ENCODE measurements around the gene FAM174B. TPM values are rescaled to one million over a fixed set of nuclear protein-coding genes. Genes with fewer than 3 reads are reported as not detected.

The FAM174B gene
- total RNA-seq, 3 donors from 2014 or later (not counting 1 experiment from before 2014, with no cell fraction given) = 0.68 to 2.6 (median 0.88) TPM

DNA sequence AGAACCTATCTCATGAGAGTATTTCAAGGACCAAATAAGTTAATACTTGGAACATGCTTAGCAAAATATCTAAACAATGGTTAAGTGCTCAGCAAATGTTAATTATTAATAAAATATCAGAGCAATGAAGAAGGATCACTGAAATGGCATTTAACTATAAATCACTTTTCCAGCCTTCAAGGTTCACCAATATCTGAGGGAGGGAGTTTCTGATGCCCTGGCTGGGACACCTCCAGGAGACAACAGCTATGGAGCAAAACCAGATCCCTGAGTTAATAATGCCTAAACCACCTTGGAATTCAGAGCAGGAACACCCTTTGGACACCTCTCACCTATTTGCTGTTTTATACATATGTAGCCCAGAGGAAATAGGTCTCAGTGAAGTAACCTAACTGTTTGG, 6.4 kb upstream of the FAM174B start:
- Mint-ChIP-seq H3K4me3 (no peak overlapping the region), H3K27ac (no peak overlapping the region), H3K36me3 (no peaks in the 10 kb centered on the region), H3K9me3 (no peaks in the 10 kb centered on the region), H3K4me1 (no peaks in the 10 kb centered on the region), H3K27me3 (ENCODE audit: low read depth in 2 of 2) (peaks cover 4 to 18% of the 10 kb centered on the region in 2 donors)
- DNase-seq (no peak), ATAC-seq (no peak)
- Histone ChIP-seq H3K27me3 (ENCODE audit: control insufficient read depth, insufficient read depth, low read length) (no peaks in the 10 kb centered on the region), H3K27ac (ENCODE audit: low read length) (no peak overlapping the region), H3K4me3 (ENCODE audit: low read length) (no peak overlapping the region), H3K4me1 (ENCODE audit: control insufficient read depth, insufficient read depth, low read length) (no peaks in the 10 kb centered on the region), H3K36me3 (ENCODE audit: control insufficient read depth, insufficient read depth, low read length) (no peaks in the 10 kb centered on the region), H3K9me3 (ENCODE audit: control insufficient read depth, insufficient read depth, low read length) (no peaks in the 10 kb centered on the region)
- TF ChIP-seq CTCF (IDR thresholded peaks at IDR 0.05) = no peak
- intact Hi-C loops (cut with micrococcal nuclease) = no loop called here

DNA sequence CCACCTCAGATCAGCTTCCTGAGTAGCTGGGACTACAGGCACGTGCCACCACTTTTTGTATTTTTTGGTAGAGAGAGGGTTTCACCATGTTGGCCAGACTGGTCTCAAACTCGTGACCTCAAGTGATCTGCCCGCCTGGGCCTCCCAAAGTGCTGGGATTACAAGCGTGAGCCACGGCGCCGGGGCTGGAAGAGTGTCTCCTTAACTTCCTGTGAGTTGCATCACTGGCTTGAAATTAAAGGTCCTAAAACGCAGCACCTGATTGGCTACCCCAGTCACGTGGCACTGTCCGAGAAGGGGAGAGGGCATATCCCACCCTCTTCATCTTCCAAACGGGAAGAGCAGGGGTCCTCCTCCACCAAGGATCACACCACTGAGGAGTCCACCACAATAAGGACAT, 5.5 kb upstream of the FAM174B start:
- Mint-ChIP-seq H3K27me3 (ENCODE audit: low read depth in 2 of 2) (peaks cover 13 to 20% of the 10 kb centered on the region in 2 donors), H3K9me3 (no peaks in the 10 kb centered on the region), H3K36me3 (no peaks in the 10 kb centered on the region), H3K4me1 (peaks cover 0 to 3% of the 10 kb centered on the region in 2 donors), H3K4me3 (no peak overlapping the region), H3K27ac (no peak overlapping the region)
- no peak for TF ChIP-seq CTCF (IDR thresholded peaks at IDR 0.05)
- ATAC-seq (no peak), DNase-seq (no peak)
- Histone ChIP-seq H3K36me3 (ENCODE audit: control insufficient read depth, insufficient read depth, low read length) (no peaks in the 10 kb centered on the region), H3K9me3 (ENCODE audit: control insufficient read depth, insufficient read depth, low read length) (no peaks in the 10 kb centered on the region), H3K27me3 (ENCODE audit: control insufficient read depth, insufficient read depth, low read length) (peaks cover 8% of the 10 kb centered on the region), H3K4me3 (ENCODE audit: low read length) (no peak overlapping the region), H3K4me1 (ENCODE audit: control insufficient read depth, insufficient read depth, low read length) (no peaks in the 10 kb centered on the region), H3K27ac (ENCODE audit: low read length) (no peak overlapping the region)
- intact Hi-C loops (cut with micrococcal nuclease) = no loop called here
- WGBS (ENCODE audit: insufficient coverage) = 87% methylated on average over 11 of the region's 11 CpGs

GRCh38 chr15:92657486-92657885, 1.9 kb upstream of the FAM174B start:
- no peaks in the 10 kb centered on the region for H3K36me3 Mint-ChIP-seq
- DNase-seq (no peak), ATAC-seq (no peak)
- peaks cover 11% of the 10 kb centered on the region for H3K27me3 ChIP-seq (ENCODE audit: control insufficient read depth, insufficient read depth, low read length)
- H3K4me3 Mint-ChIP-seq = no peak overlapping the region
- peaks cover 38 to 39% of the 10 kb centered on the region in 2 donors for H3K27me3 Mint-ChIP-seq (ENCODE audit: low read depth in 2 of 2)
- intact Hi-C loops (cut with micrococcal nuclease) = no loop called here
- H3K4me3 ChIP-seq (ENCODE audit: low read length) = no peak overlapping the region
- H3K9me3 Mint-ChIP-seq = no peaks in the 10 kb centered on the region
- H3K36me3 ChIP-seq (ENCODE audit: control insufficient read depth, insufficient read depth, low read length) = no peaks in the 10 kb centered on the region
- peaks cover 3% of the 10 kb centered on the region for H3K4me1 ChIP-seq (ENCODE audit: control insufficient read depth, insufficient read depth, low read length)
- H3K27ac Mint-ChIP-seq = no peak overlapping the region
- peaks cover 0 to 5% of the 10 kb centered on the region in 2 donors for H3K4me1 Mint-ChIP-seq
- WGBS (ENCODE audit: insufficient coverage) = 90% methylated on average over 5 of the region's 5 CpGs
- H3K9me3 ChIP-seq (ENCODE audit: control insufficient read depth, insufficient read depth, low read length) = no peaks in the 10 kb centered on the region
- no peak overlapping the region for H3K27ac ChIP-seq (ENCODE audit: low read length)
- TF ChIP-seq CTCF (IDR thresholded peaks at IDR 0.05) = no peak

- Mint-ChIP-seq H3K36me3 (no peaks in the 10 kb centered on the region), H3K4me1 (peaks cover 0 to 5% of the 10 kb centered on the region in 2 donors), H3K27me3 (ENCODE audit: low read depth in 2 of 2) (peaks cover 43 to 47% of the 10 kb centered on the region in 2 donors), H3K4me3 (peak overlapping the region; percentile 42), H3K27ac (no peak overlapping the region), H3K9me3 (no peaks in the 10 kb centered on the region)
- no peak for TF ChIP-seq CTCF (IDR thresholded peaks at IDR 0.05)
- 80% methylated on average over 6 of the region's 6 CpGs for WGBS (ENCODE audit: insufficient coverage)
- H3K27ac ChIP-seq (ENCODE audit: low read length) = no peak overlapping the region
- H3K36me3 ChIP-seq (ENCODE audit: control insufficient read depth, insufficient read depth, low read length) = no peaks in the 10 kb centered on the region
- H3K27me3 ChIP-seq (ENCODE audit: control insufficient read depth, insufficient read depth, low read length) = peaks cover 11% of the 10 kb centered on the region
- peaks cover 3% of the 10 kb centered on the region for H3K4me1 ChIP-seq (ENCODE audit: control insufficient read depth, insufficient read depth, low read length)
- H3K9me3 ChIP-seq (ENCODE audit: control insufficient read depth, insufficient read depth, low read length) = no peaks in the 10 kb centered on the region
- DNase-seq (no peak), ATAC-seq (no peak)
- no peak overlapping the region for H3K4me3 ChIP-seq (ENCODE audit: low read length)
- intact Hi-C loops (cut with micrococcal nuclease) = no loop called here
These were observed 514 bp upstream of the FAM174B start for GRCh38 chr15:92656089-92656488.

All from natural killer cell (primary cell).